Activated naive CD4-positive, alpha-beta T cell treated with anti-CD3 and anti-CD28 coated beads, Interleukin-2, amount 10 ng/mL, durations not matched to agents 5 hours and 36 hours (primary cell): ENCODE measurements around the gene TBXAS1. TPM values are rescaled to one million over a fixed set of nuclear protein-coding genes. Genes with fewer than 3 reads are reported as not detected.

Source experiments
- total RNA-seq, 2 experiments: library from RNA; stranded (reverse); gene quantifications; one replicate each; pipeline ENCODE4 v1.2.3, GENCODE V29; 2021

Gene TBXAS1
- total RNA-seq, result 1 to 10 TPM; 5.2 to 5.6 TPM

DNA sequence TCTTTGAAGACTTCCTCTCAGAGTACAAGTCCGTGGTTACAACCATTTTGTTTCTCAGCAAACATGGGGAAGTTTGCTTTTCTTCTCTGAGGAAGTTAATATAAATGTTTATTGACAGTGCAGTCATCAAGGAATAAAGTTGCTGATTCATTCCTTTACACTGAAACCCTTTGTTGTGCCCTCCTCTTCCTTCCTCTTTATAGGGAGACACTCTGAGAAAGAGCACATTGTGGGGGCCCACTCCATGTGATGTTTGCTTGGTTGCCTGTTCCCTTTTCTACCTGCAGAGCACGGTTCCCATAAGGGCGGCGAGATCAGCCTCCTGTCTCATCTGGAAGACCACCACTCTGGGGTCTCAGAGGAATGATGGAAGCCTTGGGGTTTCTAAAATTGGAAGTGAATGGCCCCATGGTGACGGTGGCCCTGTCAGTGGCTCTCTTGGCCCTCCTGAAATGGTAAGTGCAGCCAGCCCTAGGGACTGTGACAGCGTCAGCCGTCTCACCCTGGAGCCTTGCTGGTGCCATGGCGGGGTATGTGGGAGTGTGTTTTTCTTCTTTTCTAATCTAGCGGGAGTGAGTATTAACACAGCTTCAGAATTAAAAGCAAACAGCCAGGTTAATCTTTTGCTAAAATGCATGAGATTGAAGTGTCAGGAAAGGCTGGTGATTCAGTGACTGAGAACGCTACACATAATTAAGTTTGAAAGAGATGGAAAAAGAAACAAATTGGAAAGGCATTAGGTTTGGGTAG lies at the start of gene TBXAS1:
TBXAS1 (plus strand) TSS at position 240 of the 750 bp plus-strand sequence; CDS start at position 367, 127 bp downstream.

DNA sequence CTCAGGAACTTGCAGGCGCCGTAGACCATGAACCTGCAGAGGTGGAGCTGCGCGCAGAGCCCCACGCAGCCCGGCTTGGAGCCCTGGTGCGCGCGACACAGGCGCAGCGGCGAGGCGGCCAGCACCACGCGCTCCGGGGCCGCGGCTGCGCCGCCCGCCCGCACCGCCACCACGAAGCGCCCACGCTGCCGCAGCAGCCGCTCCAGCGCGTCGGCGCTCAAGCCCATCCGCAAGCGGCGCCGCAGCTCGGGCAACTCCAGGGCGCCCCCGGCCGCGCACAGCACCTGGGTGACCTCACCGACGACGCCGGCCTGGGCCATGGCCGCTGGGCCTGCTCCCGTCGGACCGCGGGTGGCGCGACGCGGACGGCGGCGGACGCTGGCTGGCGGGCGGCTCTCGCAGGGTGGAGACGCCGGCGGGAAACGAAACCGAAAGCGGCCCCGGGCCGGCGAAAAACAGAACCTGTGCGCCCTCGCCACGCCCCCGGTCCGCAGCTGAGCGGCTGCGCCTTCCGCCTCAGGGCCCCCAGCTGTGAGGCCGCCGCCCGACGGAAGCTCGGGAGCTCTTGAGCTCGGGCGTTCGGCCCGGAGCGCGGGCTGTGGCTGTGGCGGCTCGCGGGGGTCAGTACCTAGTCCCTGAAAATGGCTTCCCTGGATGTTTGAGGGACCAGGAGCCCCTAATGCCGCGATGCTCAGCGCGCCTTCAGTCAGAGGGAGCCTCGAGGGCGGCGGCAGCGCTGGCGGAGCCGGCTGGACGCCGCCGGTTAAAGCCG lies 233.7 kb downstream of the TBXAS1 start, which contains the start of gene PARP12:
PARP12 (minus strand) TSS at position 424 of the 772 bp plus-strand sequence; CDS start at position 320, 104 bp downstream.

Other genes with a start within 250 kb of the TBXAS1 start
- 10 to 100 TPM; 18.3 to 19.5 TPM for gene HIPK2, start 51.3 kb upstream of the TBXAS1 start, total RNA-seq
- gene PARP12, start 233.7 kb downstream of the TBXAS1 start, total RNA-seq, result 10 to 100 TPM; 76.0 to 76.2 TPM